GM21786 (cell line): ENCODE measurements around the gene DHH.
"Not testable (repeated sequence)": the region's sequence is repeated elsewhere in the genome, so short reads cannot be mapped to it uniquely, and the experiment has no call there.

Experiments used
- ATAC-seq: cut with Tn5 transposase; IDR thresholded peaks from one replicate; pipeline ENCODE4 v1.9.1; 2021; ENCODE audit not compliant: unreplicated experiment

The DHH gene

GRCh38 chr12:49094160-49094974 lies at the start of gene DHH:
TSS of gene DHH (minus strand) at chr12:49094801. CDS start at chr12:49094512, 289 bp downstream.
- no peak for ATAC-seq

GRCh38 chr12:49144384-49144783 lies 49.8 kb upstream of the DHH start:
- ATAC-seq = no peak

DNA sequence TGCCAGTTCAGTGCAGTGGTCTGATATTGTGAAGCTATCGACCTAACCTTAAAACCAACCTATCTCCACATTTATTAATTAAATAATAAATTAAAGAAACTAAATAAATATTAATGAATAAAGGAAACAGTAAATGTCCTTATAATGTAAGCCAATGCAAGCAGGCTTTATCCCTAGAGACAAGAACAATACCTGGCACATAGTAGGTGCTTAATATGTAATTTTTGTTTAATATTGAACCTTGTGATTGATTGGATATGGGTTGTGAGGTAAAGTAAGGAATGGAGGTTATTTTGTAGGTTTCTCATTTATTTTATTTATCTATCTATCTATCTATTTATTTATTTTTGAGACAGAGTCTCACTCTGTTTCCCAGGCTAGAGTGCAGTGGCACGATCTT lies 44.4 kb upstream of the DHH start:
- no peak for ATAC-seq

- ATAC-seq = no peak
These were observed 44.0 kb upstream of the DHH start for GRCh38 chr12:49138587-49138986.

GRCh38 chr12:49137476-49137875 lies 42.9 kb upstream of the DHH start:
- no peak for ATAC-seq

DNA sequence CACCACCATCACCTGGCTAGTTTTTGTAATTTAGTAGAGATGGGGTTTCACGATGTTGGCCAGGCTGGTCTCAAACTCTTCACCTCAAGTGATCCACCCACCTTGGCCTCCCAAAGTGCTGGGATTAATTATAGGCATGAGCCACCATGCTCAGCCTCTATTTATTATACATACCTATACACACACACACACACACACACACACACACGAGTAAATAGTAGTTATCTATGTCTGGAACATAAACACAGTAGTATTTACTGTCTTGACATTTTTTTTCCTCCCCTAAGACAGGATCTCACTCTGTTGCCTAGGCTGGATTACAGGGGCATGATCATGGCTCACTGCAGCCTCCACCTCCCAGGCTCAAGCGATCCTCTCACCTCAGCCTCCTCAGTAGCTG lies 42.4 kb upstream of the DHH start:
- not testable (repeated sequence) for ATAC-seq

DNA sequence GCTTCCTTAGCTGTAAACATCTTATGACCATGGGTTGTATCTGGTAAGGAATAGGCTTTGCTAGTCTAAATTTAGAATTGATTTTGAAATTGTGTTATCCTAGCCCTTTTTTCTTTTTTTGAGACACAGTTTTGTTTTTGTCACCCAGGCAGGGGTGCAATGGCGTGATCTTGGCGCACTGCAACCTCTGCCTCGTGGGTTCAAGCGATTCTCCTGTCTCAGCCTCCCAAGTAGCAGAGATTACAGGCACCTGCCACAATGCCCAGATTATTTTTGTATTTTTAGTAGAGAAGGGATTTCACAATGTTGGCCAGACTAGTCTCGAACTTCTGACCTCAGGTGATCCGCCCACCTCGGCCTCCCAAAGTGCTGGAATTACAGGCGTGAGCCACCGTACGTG lies 39.0 kb upstream of the DHH start:
- no peak for ATAC-seq

GRCh38 chr12:49133014-49133413 lies 38.4 kb upstream of the DHH start:
- no peak for ATAC-seq

GRCh38 chr12:49131894-49132461 lies 37.4 kb upstream of the DHH start:
- ATAC-seq = no peak

DNA sequence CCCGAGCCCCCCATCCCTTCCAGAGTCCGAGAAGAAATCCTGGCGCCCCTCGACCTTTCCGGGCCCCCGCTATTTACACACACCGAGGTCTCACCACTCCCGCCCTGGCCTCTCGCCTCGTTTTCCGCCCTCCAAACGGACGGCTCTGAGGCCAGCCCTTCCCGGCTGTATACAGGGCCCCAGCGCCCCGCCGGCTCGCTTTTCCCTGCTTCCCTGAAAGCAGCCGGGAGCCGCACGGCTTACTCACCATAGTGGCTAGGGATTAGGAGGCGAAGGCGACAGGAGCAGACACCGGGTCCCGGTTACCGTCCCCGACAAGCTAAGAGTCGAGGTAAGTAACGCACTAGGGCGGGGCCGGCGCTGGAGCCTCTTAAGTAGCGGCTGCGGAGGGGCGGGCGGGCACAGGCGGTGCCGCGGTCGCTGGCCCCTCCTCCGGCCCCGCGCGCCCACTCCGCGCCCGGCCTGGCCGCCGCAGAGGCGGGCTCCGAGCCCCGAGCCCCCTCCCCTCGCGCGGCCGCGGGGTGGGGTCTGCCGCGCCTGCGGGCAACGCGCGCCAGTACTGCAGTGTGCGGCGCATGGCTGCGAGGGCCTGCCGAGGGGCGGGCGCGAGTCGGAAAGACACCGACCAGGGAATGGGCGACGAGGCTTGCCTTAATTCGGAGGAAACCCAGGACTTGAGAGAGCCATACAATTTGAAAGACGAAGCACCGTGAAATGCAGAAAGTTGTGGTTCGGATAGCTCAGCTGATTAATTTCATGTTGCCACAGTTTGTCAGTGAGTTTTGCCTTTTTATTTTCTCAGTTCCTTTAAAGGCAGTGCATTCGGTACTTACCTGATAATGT lies 36.7 kb upstream of the DHH start, which contains the start of gene TUBA1B:
Gene TUBA1B (minus strand): TSS at position 345 of the 843 bp plus-strand sequence. CDS start 95 bp downstream, at position 250.
- ATAC-seq = peak; percentile 61

GRCh38 chr12:49130151-49131050 lies 35.8 kb upstream of the DHH start:
- ATAC-seq = peak; percentile 53

- ATAC-seq = no peak
These were observed 34.9 kb upstream of the DHH start for GRCh38 chr12:49129332-49130150.

GRCh38 chr12:49127971-49128370 lies 33.4 kb upstream of the DHH start:
- ATAC-seq = not testable (repeated sequence)

- no peak for ATAC-seq
These were observed 32.5 kb upstream of the DHH start for GRCh38 chr12:49126852-49127763.

- ATAC-seq = no peak
These were observed 26.6 kb upstream of the DHH start for GRCh38 chr12:49121047-49121696.

DNA sequence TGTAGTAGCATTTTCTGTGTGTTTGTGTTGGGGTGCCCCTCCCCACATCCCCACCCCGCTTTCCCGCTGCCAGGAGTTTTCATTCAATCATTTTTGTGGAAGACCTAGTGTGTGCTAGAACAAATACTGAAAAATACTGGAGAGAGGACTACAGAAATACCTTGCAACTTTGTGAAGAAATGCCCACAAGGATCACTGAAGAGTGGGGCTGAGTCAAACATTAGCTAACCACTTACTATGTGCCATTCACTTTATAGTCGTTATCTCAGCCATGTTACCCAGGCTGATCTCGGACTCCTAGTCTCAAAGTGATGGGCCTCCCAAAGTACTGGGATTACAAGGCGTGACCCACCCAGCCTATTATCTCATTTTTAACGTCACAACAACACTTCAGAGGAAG lies 16.6 kb upstream of the DHH start:
- ATAC-seq = peak; percentile 2

GRCh38 chr12:49110464-49111155 lies 16.0 kb upstream of the DHH start, which contains the start of gene LMBR1L:
TSS of gene LMBR1L (minus strand) at chr12:49110847. CDS start at chr12:49110555, 292 bp downstream.
- ATAC-seq = peak; percentile 99
